Neural cell (in vitro differentiated cells): ENCODE measurements around the gene RNPEP. TPM values are rescaled to one million over a fixed set of nuclear protein-coding genes. Genes with fewer than 3 reads are reported as not detected.

Source experiments
- H2AFZ ChIP-seq: fragments of 200-600, 300-800 bp; sonication (generic), shearing (Covaris generic); 2 replicates; pipeline ENCODE4 v1.6.0; 2014; ENCODE audit warnings: low read depth, mild to moderate bottlenecking, antibody characterized with exemption, low read length, moderate library complexity
- H3F3A ChIP-seq: fragments of 200-600 bp; shearing (Covaris generic); 2 replicates; pipeline ENCODE4 v1.6.1; 2016; ENCODE audit warnings: mild to moderate bottlenecking, moderate library complexity, mixed read lengths, antibody characterized with exemption, low read length; ENCODE audit not compliant: insufficient read depth, poor library complexity, severe bottlenecking
- H3K27ac ChIP-seq: fragments of 200-600, 300-800 bp; sonication (generic), shearing (Covaris generic); 2 replicates; pipeline ENCODE4 v1.5.1; 2014; ENCODE audit warnings: mild to moderate bottlenecking, low read length, moderate library complexity
- H3K27me3 ChIP-seq: fragments of 300-800, 200-600 bp; sonication (generic), shearing (Covaris generic); 2 replicates; pipeline ENCODE4 v1.6.0; 2014; ENCODE audit warnings: mild to moderate bottlenecking, low read depth, low read length, moderate library complexity; ENCODE audit not compliant: insufficient read depth
- H3K36me3 ChIP-seq: fragments of 300-800, 200-600 bp; sonication (generic), shearing (Covaris generic); 2 replicates; pipeline ENCODE4 v1.5.1; 2014; ENCODE audit warnings: mild to moderate bottlenecking, antibody characterized with exemption, low read length, moderate library complexity; ENCODE audit not compliant: insufficient read depth
- H3K4me2 ChIP-seq: fragments of 300-800, 200-600 bp; sonication (generic), shearing (Covaris generic); 2 replicates; pipeline ENCODE4 v1.6.0; 2014; ENCODE audit warnings: mild to moderate bottlenecking, low read length
- H3K4me3 ChIP-seq: fragments of 300-800, 200-600 bp; sonication (generic), shearing (Covaris generic); 2 replicates; pipeline ENCODE4 v1.5.1; 2014; ENCODE audit warnings: mild to moderate bottlenecking, low read length, moderate library complexity
- H3K79me2 ChIP-seq: fragments of 200-600 bp; shearing (Covaris generic); replicated peaks from 2 replicates; pipeline ENCODE4 v1.6.0; 2014; ENCODE audit warnings: mild to moderate bottlenecking, low read length, moderate library complexity; ENCODE audit not compliant: insufficient read depth
- H3K9ac ChIP-seq: fragments of 300-800, 200-600 bp; sonication (generic), shearing (Covaris generic); 2 replicates; pipeline ENCODE4 v1.6.1; 2016; ENCODE audit warnings: mild to moderate bottlenecking, low read length, mixed read lengths
- H3K9me2 ChIP-seq: fragments of 200-600 bp; shearing (Covaris generic); 2 replicates; pipeline ENCODE4 v1.6.1; 2016; ENCODE audit warnings: mild to moderate bottlenecking, low read length, mixed read lengths; ENCODE audit not compliant: insufficient read depth
- H3K9me3 ChIP-seq: fragments of 200-600, 300-800 bp; sonication (generic), shearing (Covaris generic); 2 replicates; pipeline ENCODE4 v1.6.1; 2016; ENCODE audit warnings: mild to moderate bottlenecking, mixed run types, low read length, moderate library complexity, mixed read lengths
- H4K20me1 ChIP-seq: fragments of 200-600 bp; shearing (Covaris generic); 2 replicates; pipeline ENCODE4 v1.6.1; 2016; ENCODE audit warnings: mild to moderate bottlenecking, mixed run types; ENCODE audit not compliant: insufficient read depth
- CTCF ChIP-seq: fragments of 450-650 bp; IDR thresholded peaks from 2 replicates; pipeline ENCODE4 v1.5.1; 2014; ENCODE audit warnings: antibody characterized with exemption, mild to moderate bottlenecking, moderate library complexity; ENCODE audit not compliant: poor library complexity, severe bottlenecking
- EP300 ChIP-seq: fragments of 450-650 bp; conservative IDR thresholded peaks from 2 replicates; pipeline ENCODE4 v1.6.1; 2014; ENCODE audit warnings: antibody characterized with exemption, mild to moderate bottlenecking, moderate library complexity; ENCODE audit not compliant: poor library complexity, severe bottlenecking
- EZH2 ChIP-seq: fragments of 200-600, 300-800 bp; shearing (Covaris generic), sonication (generic); IDR thresholded peaks from 2 replicates; pipeline ENCODE4 v1.6.1; 2014; ENCODE audit warnings: antibody characterized with exemption, low read length, borderline replicate concordance, mild to moderate bottlenecking; ENCODE audit not compliant: insufficient read depth, poor library complexity, severe bottlenecking
- MXI1 ChIP-seq: fragments of 450-650 bp; conservative IDR thresholded peaks from 2 replicates; pipeline ENCODE4 v1.6.1; 2014; ENCODE audit warnings: antibody characterized with exemption, mild to moderate bottlenecking; ENCODE audit not compliant: poor library complexity, severe bottlenecking
- POLR2AphosphoS5 ChIP-seq: IDR thresholded peaks from 2 replicates; pipeline ENCODE4 v1.6.1; 2012
- RAD21 ChIP-seq: fragments of 450-650 bp; conservative IDR thresholded peaks from 2 replicates; pipeline ENCODE4 v1.6.1; 2014; ENCODE audit warnings: antibody characterized with exemption, mild to moderate bottlenecking, moderate library complexity
- REST ChIP-seq: IDR thresholded peaks from 2 replicates; pipeline ENCODE4 v1.6.1; 2012; ENCODE audit warnings: borderline replicate concordance
- SMC3 ChIP-seq: fragments of 450-650 bp; conservative IDR thresholded peaks from 2 replicates; pipeline ENCODE4 v1.6.1; 2014; ENCODE audit warnings: antibody characterized with exemption, mild to moderate bottlenecking, moderate library complexity; ENCODE audit not compliant: poor library complexity
- TAF1 ChIP-seq: IDR thresholded peaks from 2 replicates; pipeline ENCODE4 v1.6.1; 2012; ENCODE audit warnings: low read depth
- polyA plus RNA-seq: library from polyadenylated mRNA; depleted of rRNA; stranded (reverse); fragments of >200 nt; gene quantifications from 2 replicates; pipeline ENCODE4 v1.2.3, GENCODE V29; 2014

The RNPEP gene
- polyA plus RNA-seq, 1 donor from 2014 or later, result 33.1 TPM

- H3K36me3 ChIP-seq, result no peaks in the 10 kb centered on the region
- no peaks in the 10 kb centered on the region for H4K20me1 ChIP-seq
- H3K79me2 ChIP-seq, result no peaks in the 10 kb centered on the region
- no peak overlapping the region for H3K27ac ChIP-seq
- H3K9me3 ChIP-seq, result no peaks in the 10 kb centered on the region
- H3K4me2 ChIP-seq, result no peak overlapping the region
- no peak overlapping the region for H3K9ac ChIP-seq
- no peak overlapping the region for H2AFZ ChIP-seq
- no peaks in the 10 kb centered on the region for H3K9me2 ChIP-seq
- TF ChIP-seq EP300 (no peak), SMC3 (no peak), POLR2AphosphoS5 (no peak), MXI1 (no peak), REST (no peak), EZH2 (no peak), RAD21 (no peak), CTCF (no peak), TAF1 (no peak)
- no peaks in the 10 kb centered on the region for H3F3A ChIP-seq
- no peak overlapping the region for H3K4me3 ChIP-seq
- peaks cover 32% of the 10 kb centered on the region for H3K27me3 ChIP-seq
Measured at GRCh38 chr1:201947697-201948008, 34.8 kb upstream of the RNPEP start.

- H3F3A ChIP-seq, result no peaks in the 10 kb centered on the region
Measured at GRCh38 chr1:201949491-201949890, 33.0 kb upstream of the RNPEP start.

More at GRCh38 chr1:201949491-201949890, 33.0 kb upstream of the RNPEP start:
- Histone ChIP-seq H3K27ac (no peak overlapping the region), H3K36me3 (no peaks in the 10 kb centered on the region), H3K4me3 (no peak overlapping the region), H3K9ac (no peak overlapping the region), H2AFZ (no peak overlapping the region), H4K20me1 (no peaks in the 10 kb centered on the region), H3K27me3 (peaks cover 32% of the 10 kb centered on the region), H3K79me2 (no peaks in the 10 kb centered on the region), H3K9me2 (no peaks in the 10 kb centered on the region), H3K9me3 (no peaks in the 10 kb centered on the region), H3K4me2 (no peak overlapping the region)
- TF ChIP-seq TAF1 (no peak), MXI1 (no peak), POLR2AphosphoS5 (no peak), CTCF (no peak), RAD21 (no peak), EZH2 (no peak), SMC3 (no peak), REST (no peak), EP300 (no peak)
